IPS DF 4.7 (cell line): ENCODE measurements around the gene TRPC4AP.

ENCODE experiments used
- DNase-seq: peaks from one replicate; pipeline ENCODE4 v3.0.0-alpha.2; 2013; ENCODE audit warnings: low spot score; ENCODE audit errors: extremely low read depth

Gene TRPC4AP

GRCh38 chr20:34970846-34971560 is 121.6 kb downstream of the TRPC4AP start:
- no peak for DNase-seq

- no peak for DNase-seq
These were observed 122.3 kb downstream of the TRPC4AP start for GRCh38 chr20:34970193-34970840.

GRCh38 chr20:34968042-34968775 is 124.4 kb downstream of the TRPC4AP start:
- no peak for DNase-seq

- DNase-seq: no peak
These were observed 125.2 kb downstream of the TRPC4AP start for GRCh38 chr20:34967421-34967820.

GRCh38 chr20:34965051-34965450 is 127.6 kb downstream of the TRPC4AP start:
- no peak for DNase-seq

- DNase-seq: no peak
These were observed 128.1 kb downstream of the TRPC4AP start for GRCh38 chr20:34964486-34964885.

GRCh38 chr20:34956751-34957472 is 135.7 kb downstream of the TRPC4AP start:
- no peak for DNase-seq

- DNase-seq: no peak
These were observed 136.6 kb downstream of the TRPC4AP start for GRCh38 chr20:34956041-34956458.

- peak; percentile 90 for DNase-seq
These were observed 137.2 kb downstream of the TRPC4AP start, which contains the start of the genes GSS and MYH7B for GRCh38 chr20:34955231-34956040. Gene GSS, minus strand, starts transcription at chr20:34955806. Its CDS starts 3,954 bp downstream, at chr20:34951852. Gene MYH7B, plus strand, starts transcription at chr20:34955868. Its CDS starts 22,138 bp downstream, at chr20:34978006.

- DNase-seq: no peak
These were observed 137.7 kb downstream of the TRPC4AP start for GRCh38 chr20:34954904-34955230.

GRCh38 chr20:34953960-34954359 is 138.6 kb downstream of the TRPC4AP start:
- no peak for DNase-seq

- no peak for DNase-seq
These were observed 139.9 kb downstream of the TRPC4AP start for GRCh38 chr20:34952671-34953070.
